ENCODE results near the gene CACNA2D3.

The CACNA2D3 gene

GRCh38 chr3:54341811-54342210, 219.5 kb downstream of the CACNA2D3 start:
- DNase-seq (ENCODE audit: low spot score) = no peak

- no peak for DNase-seq (ENCODE audit: low spot score)
Measured at GRCh38 chr3:54342676-54343075, 220.3 kb downstream of the CACNA2D3 start.

- DNase-seq (ENCODE audit: low spot score) = no peak
Measured at GRCh38 chr3:54343495-54343894, 221.1 kb downstream of the CACNA2D3 start.

- no peak for DNase-seq (ENCODE audit: low spot score)
Measured at GRCh38 chr3:54344601-54345231, 222.4 kb downstream of the CACNA2D3 start.

- no peak for DNase-seq (ENCODE audit: low spot score)
Measured at GRCh38 chr3:54345847-54346375, 223.6 kb downstream of the CACNA2D3 start.

GRCh38 chr3:54347060-54347459, 224.7 kb downstream of the CACNA2D3 start:
- DNase-seq (ENCODE audit: low spot score) = no peak

- DNase-seq (ENCODE audit: low spot score) = no peak
Measured at GRCh38 chr3:54347933-54348332, 225.6 kb downstream of the CACNA2D3 start.

- DNase-seq (ENCODE audit: low spot score) = no peak
Measured at GRCh38 chr3:54349231-54349652, 226.9 kb downstream of the CACNA2D3 start.

- DNase-seq (ENCODE audit: low spot score) = no peak
Measured at GRCh38 chr3:54349691-54350090, 227.3 kb downstream of the CACNA2D3 start.

- DNase-seq (ENCODE audit: low spot score) = no peak
Measured at GRCh38 chr3:54353546-54353945, 231.2 kb downstream of the CACNA2D3 start.

- DNase-seq (ENCODE audit: low spot score) = no peak
Measured at GRCh38 chr3:54353946-54354345, 231.6 kb downstream of the CACNA2D3 start.

- DNase-seq (ENCODE audit: low spot score) = no peak
Measured at GRCh38 chr3:54355800-54356199, 233.4 kb downstream of the CACNA2D3 start.

GRCh38 chr3:54356261-54357045, 234.1 kb downstream of the CACNA2D3 start:
- DNase-seq (ENCODE audit: low spot score) = no peak

GRCh38 chr3:54357301-54357700, 234.9 kb downstream of the CACNA2D3 start:
- no peak for DNase-seq (ENCODE audit: low spot score)

- DNase-seq (ENCODE audit: low spot score) = no peak
Measured at GRCh38 chr3:54358316-54358715, 236.0 kb downstream of the CACNA2D3 start.

- DNase-seq (ENCODE audit: low spot score) = no peak
Measured at GRCh38 chr3:54358969-54359694, 236.8 kb downstream of the CACNA2D3 start.

GRCh38 chr3:54360320-54360719, 238.0 kb downstream of the CACNA2D3 start:
- no peak for DNase-seq (ENCODE audit: low spot score)

- no peak for DNase-seq (ENCODE audit: low spot score)
Measured at GRCh38 chr3:54361746-54362283, 239.5 kb downstream of the CACNA2D3 start.

GRCh38 chr3:54366007-54366750, 243.8 kb downstream of the CACNA2D3 start:
- DNase-seq (ENCODE audit: low spot score) = no peak

- DNase-seq (ENCODE audit: low spot score) = no peak
Measured at GRCh38 chr3:54366839-54367238, 244.5 kb downstream of the CACNA2D3 start.

- DNase-seq (ENCODE audit: low spot score) = no peak
Measured at GRCh38 chr3:54372232-54372631, 249.9 kb downstream of the CACNA2D3 start.
